T-cell (primary cell): Measurements from ENCODE around the gene UBQLN1. TPM values are rescaled to one million over a fixed set of nuclear protein-coding genes. Genes with fewer than 3 reads are reported as not detected.

Experiments
- ATAC-seq, 4 experiments: fragments of 200-7000 bp in 3 of 4; fragments of 150-1000 bp in 1 of 4; cut with Tn5 transposase; replicated peaks in 1 of 4; 1 replicate in 3 of 4; 2 replicates in 1 of 4; pipeline ENCODE4 v1.10.0; 2021; ENCODE audit warnings: moderate library complexity in 3 of 4, mild to moderate bottlenecking in 2 of 4, moderate number of reproducible peaks in 1 of 4
- CTCF ChIA-PET, 2 donors: fragments of 300-600 bp; sonication (Branson Sonifier 250); formaldehyde crosslinking; loops; one replicate each; lab custom pipeline; 2022; ENCODE audit warnings: antibody characterized with exemption in 2 of 2; lab: Charles Lee
- POLR2A ChIA-PET, 2 donors: fragments of 300-600 bp; sonication (Branson Sonifier 250); formaldehyde crosslinking; loops; one replicate each; lab custom pipeline; 2022; ENCODE audit warnings: antibody characterized with exemption in 2 of 2; lab: Charles Lee
- DNase-seq, 35 experiments: peaks; one replicate each; pipeline versions ENCODE4 v3.0.0 to v3.0.0-alpha.2; 2013 to 2023
- H3K27ac ChIP-seq: one replicate; pipeline ENCODE4 v1.5.1; 2013; ENCODE audit warnings: low read length
- H3K27me3 ChIP-seq, 2 experiments: replicated peaks in 1 of 2; 1 replicate in 1 of 2; 2 replicates in 1 of 2; pipeline versions ENCODE4 v1.6.1 to v1.7.0; 2013; ENCODE audit warnings: low read length in 1 of 2, mixed read lengths in 1 of 2; ENCODE audit not compliant: control insufficient read depth in 2 of 2, insufficient read depth in 2 of 2; ENCODE audit errors: extremely low read depth in 1 of 2
- H3K36me3 ChIP-seq, 2 donors: 1 replicate in 1 of 2; 2 replicates in 1 of 2; pipeline versions ENCODE4 v1.6.1 to v1.7.0; 2013; ENCODE audit warnings: low read length in 1 of 2; ENCODE audit not compliant: control insufficient read depth in 2 of 2, insufficient read depth in 1 of 2; ENCODE audit errors: extremely low read depth in 1 of 2
- H3K4me1 ChIP-seq, 2 experiments: 1 replicate in 1 of 2; 2 replicates in 1 of 2; pipeline versions ENCODE4 v1.6.1 to v1.7.0; 2013; ENCODE audit warnings: low read length in 2 of 2, mixed read lengths in 1 of 2; ENCODE audit not compliant: insufficient read depth in 2 of 2, control insufficient read depth in 1 of 2; ENCODE audit errors: extremely low read depth in 1 of 2
- H3K4me3 ChIP-seq, 2 donors: 1 replicate in 1 of 2; 2 replicates in 1 of 2; pipeline versions ENCODE4 v1.5.1 to v1.7.0; 2013; ENCODE audit warnings: mild to moderate bottlenecking in 2 of 2, low read length in 1 of 2, moderate library complexity in 1 of 2; ENCODE audit not compliant: control insufficient read depth in 1 of 2; ENCODE audit errors: extremely low read depth in 1 of 2
- H3K9me3 ChIP-seq: 2 replicates; pipeline ENCODE4 v1.7.0; 2013
- H3K27ac Mint-ChIP-seq, 2 donors: one replicate each; pipeline ENCODE4 v1.8.0; 2020 to 2021; ENCODE audit warnings: mild to moderate bottlenecking in 2 of 2, mixed read lengths in 2 of 2
- H3K27me3 Mint-ChIP-seq, 2 donors: one replicate each; pipeline ENCODE4 v1.8.0; 2021 to 2022; ENCODE audit warnings: mixed read lengths in 2 of 2
- H3K36me3 Mint-ChIP-seq: one replicate; pipeline ENCODE4 v1.8.0; 2021; ENCODE audit warnings: mixed read lengths
- H3K4me1 Mint-ChIP-seq, 3 donors: one replicate each; pipeline ENCODE4 v1.8.0; 2020 to 2022; ENCODE audit warnings: mixed read lengths in 3 of 3, mild to moderate bottlenecking in 1 of 3
- H3K4me3 Mint-ChIP-seq, 3 donors: one replicate each; pipeline ENCODE4 v1.8.0; 2020 to 2022; ENCODE audit warnings: mild to moderate bottlenecking in 3 of 3, mixed read lengths in 3 of 3, moderate library complexity in 3 of 3
- H3K9me3 Mint-ChIP-seq, 3 donors: one replicate each; pipeline ENCODE4 v1.8.0; 2020 to 2022; ENCODE audit warnings: mixed read lengths in 3 of 3
- WGBS: methylation state at CpG from one replicate; pipeline ENCODE4 v1.1.5; 2013; ENCODE audit warnings: missing lambda C conversion rate; ENCODE audit not compliant: insufficient coverage; 5-methylcytosine and 5-hydroxymethylcytosine counted together
- total RNA-seq, 35 experiments: library from RNA in 6 of 35; stranded (reverse) in 6 of 35; fragments of 120-200 nt in 1 of 35; gene quantifications; one replicate each; pipeline versions ENCODE4 v1.2.1 to v1.2.4 and lab custom pipeline; 2013 to 2026

Gene UBQLN1
- total RNA-seq, 5 donors from 2014 or later (not counting 1 experiment from before 2014, with no cell fraction given): 98.1 to 141 (median 105) TPM

DNA sequence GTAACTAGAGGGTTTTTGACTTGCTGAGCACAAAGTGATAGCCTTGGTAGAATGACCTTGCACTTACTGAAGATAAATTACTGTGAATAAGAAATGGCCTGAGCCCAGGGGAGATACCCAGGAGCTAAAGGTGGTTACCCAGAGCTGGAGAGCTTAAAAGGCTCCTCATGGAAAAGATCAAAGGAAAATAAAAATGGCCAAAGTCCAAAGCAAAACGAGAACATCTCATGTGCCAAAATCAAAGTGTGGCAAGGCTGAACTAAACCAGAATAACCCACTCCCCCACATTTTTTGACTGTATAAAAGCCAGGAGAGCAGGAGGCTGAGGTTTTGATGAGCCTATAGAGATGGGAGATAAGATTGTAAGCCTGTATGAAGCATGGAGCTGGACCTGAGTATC lies 70.4 kb downstream of the UBQLN1 start:
- DNase-seq: no peak
- no peaks in the 10 kb centered on the region for H3K4me1 Mint-ChIP-seq

DNA sequence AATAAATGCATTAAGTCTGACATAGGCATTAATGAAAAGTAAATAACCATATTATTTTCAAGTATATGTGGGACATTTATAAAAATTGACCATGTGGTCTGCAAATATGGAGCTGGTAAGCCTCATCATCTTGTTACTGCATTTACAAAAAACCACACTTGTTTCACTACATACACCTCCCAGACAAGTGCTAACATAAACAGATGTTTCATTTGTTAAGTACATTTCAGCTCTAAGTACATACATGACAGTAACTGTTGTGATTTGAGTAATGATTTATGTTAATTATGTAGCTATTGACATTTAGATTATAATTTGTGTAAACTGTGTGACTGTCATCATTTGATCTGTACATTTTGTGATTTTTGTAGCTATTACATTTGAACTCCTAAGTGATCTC lies 70.9 kb downstream of the UBQLN1 start:
- peaks cover 17% of the 10 kb centered on the region for H3K36me3 Mint-ChIP-seq
- no peaks in the 10 kb centered on the region for H3K27me3 Mint-ChIP-seq
- Histone ChIP-seq H3K27ac (no peak overlapping the region), H3K9me3 (no peaks in the 10 kb centered on the region), H3K4me1 (no peaks in the 10 kb centered on the region), H3K4me3 (no peak overlapping the region), H3K27me3 (no peaks in the 10 kb centered on the region), H3K36me3 (no peaks in the 10 kb centered on the region)
- DNase-seq (no peak), ATAC-seq (no peak)
- ChIA-PET POLR2A (interaction anchor here (0.5 to 0.7 kb wide), 2 partner anchors 16 to 28 kb away, joined by 3 to 12 read pairs; no protein-coding TSS in a partner anchor), CTCF (interaction anchor here in 1 of 2 donors (1.1 to 2.3 kb wide), 2 partner anchors 12 to 16 kb away, joined by 4 to 7 read pairs; no protein-coding TSS in a partner anchor)
- no peak overlapping the region for H3K27ac Mint-ChIP-seq
- H3K4me1 Mint-ChIP-seq: no peaks in the 10 kb centered on the region
- no peaks in the 10 kb centered on the region for H3K9me3 Mint-ChIP-seq
- no peak overlapping the region for H3K4me3 Mint-ChIP-seq

More for the DNA sequence above, 70.4 kb downstream of the UBQLN1 start:
- no CpG with 5 or more reads among the region's 1 CpG for WGBS
- Histone ChIP-seq H3K27ac (no peak overlapping the region), H3K36me3 (no peaks in the 10 kb centered on the region), H3K4me3 (no peak overlapping the region), H3K27me3 (no peaks in the 10 kb centered on the region), H3K9me3 (no peaks in the 10 kb centered on the region), H3K4me1 (no peaks in the 10 kb centered on the region)
- no peaks in the 10 kb centered on the region for H3K27me3 Mint-ChIP-seq
- no peak overlapping the region for H3K4me3 Mint-ChIP-seq
- no peaks in the 10 kb centered on the region for H3K9me3 Mint-ChIP-seq
- no peak for ATAC-seq
- ChIA-PET POLR2A (interaction anchor here in 1 of 2 donors (0.5 kb wide), 1 partner anchor 27 kb away, joined by 12 read pairs; no protein-coding TSS in a partner anchor), CTCF (interaction anchor here in 1 of 2 donors (1.1 to 2.3 kb wide), 2 partner anchors 12 to 16 kb away, joined by 4 to 7 read pairs; no protein-coding TSS in a partner anchor)
- no peak overlapping the region for H3K27ac Mint-ChIP-seq
- peaks cover 17% of the 10 kb centered on the region for H3K36me3 Mint-ChIP-seq

DNA sequence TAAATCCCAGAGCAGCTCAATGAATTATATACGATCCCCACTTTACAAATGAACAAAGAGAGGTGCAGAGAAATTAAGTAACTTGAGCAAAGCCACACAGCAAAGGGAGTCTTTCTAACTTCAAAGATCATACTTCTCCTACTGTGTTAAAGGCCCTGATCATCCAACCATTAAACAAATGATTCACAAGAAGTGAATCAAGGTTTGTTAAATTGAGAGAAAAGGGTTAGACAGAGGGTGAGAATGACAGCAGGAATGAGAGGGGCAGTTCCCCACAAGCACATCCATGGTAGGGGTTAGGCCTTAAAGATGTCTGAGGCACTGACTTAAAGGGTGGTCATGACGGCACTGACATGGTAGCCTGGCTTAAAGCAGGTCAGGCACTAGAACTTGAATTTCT lies 74.1 kb downstream of the UBQLN1 start:
- Histone ChIP-seq H3K36me3 (no peaks in the 10 kb centered on the region), H3K27me3 (no peaks in the 10 kb centered on the region), H3K4me1 (no peaks in the 10 kb centered on the region), H3K4me3 (no peak overlapping the region), H3K27ac (no peak overlapping the region), H3K9me3 (no peaks in the 10 kb centered on the region)
- Mint-ChIP-seq H3K27me3 (no peaks in the 10 kb centered on the region), H3K9me3 (no peaks in the 10 kb centered on the region), H3K36me3 (peaks cover 26% of the 10 kb centered on the region), H3K27ac (no peak overlapping the region), H3K4me3 (no peak overlapping the region), H3K4me1 (peaks cover 0 to 2% (median 2%) of the 10 kb centered on the region in 3 donors)
- no CpG with 5 or more reads among the region's 2 CpGs for WGBS
- ChIA-PET CTCF (no interaction called here), POLR2A (no interaction called here)
- ATAC-seq: no peak
- DNase-seq: no peak

DNA sequence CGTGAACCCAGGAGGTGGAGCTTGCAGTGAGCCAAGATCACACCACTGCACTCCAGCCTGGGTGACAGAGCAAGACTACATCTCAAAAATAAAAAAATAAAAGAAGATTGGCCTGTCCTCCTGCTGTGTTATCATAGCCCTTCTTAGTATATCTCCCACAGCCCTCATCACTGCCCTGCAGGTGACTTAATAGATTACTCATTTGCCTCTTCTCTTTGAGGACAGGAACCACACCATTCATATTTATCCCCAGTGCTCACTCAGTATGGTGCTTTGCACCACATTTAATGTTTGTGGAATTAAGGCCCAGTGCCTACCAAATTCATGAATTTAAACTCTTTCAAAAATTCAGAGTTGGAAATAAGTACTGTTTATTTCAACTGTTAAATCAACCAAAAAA lies 74.5 kb downstream of the UBQLN1 start:
- H3K9me3 ChIP-seq: no peaks in the 10 kb centered on the region
- peaks cover 0 to 2% (median 2%) of the 10 kb centered on the region in 3 donors for H3K4me1 Mint-ChIP-seq
- H3K27ac ChIP-seq: no peak overlapping the region
- H3K27me3 Mint-ChIP-seq: no peaks in the 10 kb centered on the region
- H3K27me3 ChIP-seq: no peaks in the 10 kb centered on the region
- H3K4me3 ChIP-seq: no peak overlapping the region
- no peaks in the 10 kb centered on the region for H3K36me3 ChIP-seq
- H3K9me3 Mint-ChIP-seq: no peaks in the 10 kb centered on the region
- ATAC-seq: no peak
- no CpG with 5 or more reads among the region's 1 CpG for WGBS
- ChIA-PET POLR2A (no interaction called here), CTCF (interaction anchor here in 1 of 2 donors (0.8 to 1.0 kb wide), 2 partner anchors 12 to 234 kb away, joined by 3 to 8 read pairs; no protein-coding TSS in a partner anchor)
- DNase-seq: no peak
- no peak overlapping the region for H3K4me3 Mint-ChIP-seq
- peaks cover 26% of the 10 kb centered on the region for H3K36me3 Mint-ChIP-seq
- no peak overlapping the region for H3K27ac Mint-ChIP-seq
- H3K4me1 ChIP-seq: no peaks in the 10 kb centered on the region

DNA sequence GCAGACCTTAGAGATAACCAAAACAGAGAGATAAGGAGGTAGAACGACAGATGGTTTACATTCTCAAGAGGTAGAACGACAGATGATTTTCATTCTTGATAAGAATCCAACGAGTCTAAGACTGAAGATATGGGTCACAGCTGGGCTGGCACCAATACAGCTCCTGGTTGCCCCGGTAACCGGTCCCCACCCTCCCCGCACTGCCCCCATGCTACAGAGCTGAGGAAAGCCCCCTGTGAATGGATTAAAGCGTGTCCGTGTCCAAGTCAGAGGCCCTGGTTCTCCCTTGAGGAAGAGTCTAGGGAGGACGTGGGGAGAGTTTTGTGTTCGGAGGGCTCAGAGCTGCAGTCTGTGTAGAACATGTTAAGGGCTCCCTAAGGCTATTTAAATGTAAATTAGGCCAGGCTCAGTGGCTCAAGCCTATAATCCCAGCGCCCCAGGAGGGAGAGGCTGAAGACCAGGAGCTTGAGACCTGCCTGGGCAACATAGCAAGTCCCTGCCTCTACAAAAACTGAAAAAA lies 76.8 kb downstream of the UBQLN1 start:
- Mint-ChIP-seq H3K27me3 (no peaks in the 10 kb centered on the region), H3K36me3 (peaks cover 21% of the 10 kb centered on the region), H3K4me3 (no peak overlapping the region), H3K27ac (peak overlapping the region in 1 of 2 donors; percentile 8), H3K9me3 (no peaks in the 10 kb centered on the region), H3K4me1 (peaks cover 5% of the 10 kb centered on the region in 3 donors)
- ATAC-seq (no peak), DNase-seq (no peak)
- ChIA-PET CTCF (interaction anchor here (0.5 to 2.1 kb wide), 4 partner anchors 11 to 411 kb away, joined by 3 to 6 read pairs (median 4); no protein-coding TSS in a partner anchor), POLR2A (interaction anchor here in 1 of 2 donors (0.6 kb wide), 1 partner anchor 369 kb away, joined by 4 read pairs; no protein-coding TSS in a partner anchor)
- no peaks in the 10 kb centered on the region for H3K27me3 ChIP-seq
- H3K27ac ChIP-seq: no peak overlapping the region
- WGBS: 56% methylated on average over 7 of the region's 11 CpGs
- H3K4me3 ChIP-seq: no peak overlapping the region
- H3K9me3 ChIP-seq: no peaks in the 10 kb centered on the region
- no peaks in the 10 kb centered on the region for H3K4me1 ChIP-seq
- H3K36me3 ChIP-seq: peaks cover 0 to 3% of the 10 kb centered on the region in 2 donors

DNA sequence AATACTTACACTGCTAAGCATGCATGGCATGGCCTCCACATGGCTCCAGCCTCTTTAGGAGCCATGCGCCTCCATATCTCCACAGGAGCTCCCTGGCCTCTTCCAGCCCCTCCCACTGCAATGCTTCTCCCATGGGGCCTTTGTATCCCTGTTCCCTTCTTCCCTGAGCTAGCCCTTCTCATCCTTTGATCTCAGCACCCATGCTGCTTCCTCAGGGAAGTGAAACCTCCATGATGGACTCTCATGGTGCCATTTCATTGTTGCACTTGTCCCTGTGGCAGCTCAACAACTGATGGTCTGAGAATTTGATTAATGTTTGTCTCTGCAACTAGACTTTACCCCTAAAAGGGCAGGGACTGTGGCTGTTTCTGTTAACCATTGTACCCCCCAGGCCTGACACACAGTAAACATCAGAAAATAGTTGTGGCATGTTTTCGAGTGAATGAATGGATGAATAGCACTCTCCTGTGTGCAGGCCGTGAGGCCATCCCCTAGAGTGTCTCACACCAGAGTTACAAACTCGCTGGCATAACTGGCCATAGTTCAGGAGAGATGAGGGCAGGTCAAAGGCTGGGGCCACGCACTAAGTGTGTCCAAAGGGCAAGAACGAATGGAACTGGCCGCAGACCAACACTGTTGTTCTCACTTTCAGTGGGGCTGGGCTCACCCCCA lies 78.2 kb downstream of the UBQLN1 start:
- no peak overlapping the region for H3K4me3 Mint-ChIP-seq
- H3K36me3 Mint-ChIP-seq: peaks cover 13% of the 10 kb centered on the region
- CTCF ChIA-PET: interaction anchor here in 1 of 2 donors (0.9 to 2.1 kb wide), 2 partner anchors 9 to 20 kb away, joined by 3 to 6 read pairs; no protein-coding TSS in a partner anchor
- H3K9me3 Mint-ChIP-seq: no peaks in the 10 kb centered on the region
- no peaks in the 10 kb centered on the region for H3K27me3 Mint-ChIP-seq
- Histone ChIP-seq H3K27ac (no peak overlapping the region), H3K36me3 (peaks cover 0 to 3% of the 10 kb centered on the region in 2 donors), H3K4me1 (peaks cover 3 to 5% of the 10 kb centered on the region in 2 experiments), H3K9me3 (no peaks in the 10 kb centered on the region), H3K4me3 (no peak overlapping the region), H3K27me3 (no peaks in the 10 kb centered on the region)
- POLR2A ChIA-PET: no interaction called here
- WGBS: 94% methylated on average over 7 of the region's 7 CpGs
- DNase-seq (no peak), ATAC-seq (no peak)
- no peak overlapping the region for H3K27ac Mint-ChIP-seq
- peaks cover 13 to 16% (median 15%) of the 10 kb centered on the region in 3 donors for H3K4me1 Mint-ChIP-seq
